WI38 (cell line): ENCODE measurements around the gene GOLPH3.

Experiments used
- H3K4me3 ChIP-seq: 2 replicates; pipeline ENCODE4 v1.5.1; 2011; ENCODE audit warnings: low read depth, mild to moderate bottlenecking, control low read depth, low read length
- TF ChIP-seq, protein P1 (sequence below): IDR thresholded peaks from 2 replicates; pipeline ENCODE4 v1.5.1; 2012; ENCODE audit warnings: low read depth, mild to moderate bottlenecking, control low read depth, low read length

The GOLPH3 gene

GRCh38 chr5:32168460-32169033, 5.6 kb downstream of the GOLPH3 start:
- no peak overlapping the region for H3K4me3 ChIP-seq
- TF ChIP-seq, protein P1, sequence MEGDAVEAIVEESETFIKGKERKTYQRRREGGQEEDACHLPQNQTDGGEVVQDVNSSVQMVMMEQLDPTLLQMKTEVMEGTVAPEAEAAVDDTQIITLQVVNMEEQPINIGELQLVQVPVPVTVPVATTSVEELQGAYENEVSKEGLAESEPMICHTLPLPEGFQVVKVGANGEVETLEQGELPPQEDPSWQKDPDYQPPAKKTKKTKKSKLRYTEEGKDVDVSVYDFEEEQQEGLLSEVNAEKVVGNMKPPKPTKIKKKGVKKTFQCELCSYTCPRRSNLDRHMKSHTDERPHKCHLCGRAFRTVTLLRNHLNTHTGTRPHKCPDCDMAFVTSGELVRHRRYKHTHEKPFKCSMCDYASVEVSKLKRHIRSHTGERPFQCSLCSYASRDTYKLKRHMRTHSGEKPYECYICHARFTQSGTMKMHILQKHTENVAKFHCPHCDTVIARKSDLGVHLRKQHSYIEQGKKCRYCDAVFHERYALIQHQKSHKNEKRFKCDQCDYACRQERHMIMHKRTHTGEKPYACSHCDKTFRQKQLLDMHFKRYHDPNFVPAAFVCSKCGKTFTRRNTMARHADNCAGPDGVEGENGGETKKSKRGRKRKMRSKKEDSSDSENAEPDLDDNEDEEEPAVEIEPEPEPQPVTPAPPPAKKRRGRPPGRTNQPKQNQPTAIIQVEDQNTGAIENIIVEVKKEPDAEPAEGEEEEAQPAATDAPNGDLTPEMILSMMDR = no peak

- TF ChIP-seq, protein P1 = no peak
Measured at GRCh38 chr5:32165597-32165996, 8.5 kb downstream of the GOLPH3 start.

DNA sequence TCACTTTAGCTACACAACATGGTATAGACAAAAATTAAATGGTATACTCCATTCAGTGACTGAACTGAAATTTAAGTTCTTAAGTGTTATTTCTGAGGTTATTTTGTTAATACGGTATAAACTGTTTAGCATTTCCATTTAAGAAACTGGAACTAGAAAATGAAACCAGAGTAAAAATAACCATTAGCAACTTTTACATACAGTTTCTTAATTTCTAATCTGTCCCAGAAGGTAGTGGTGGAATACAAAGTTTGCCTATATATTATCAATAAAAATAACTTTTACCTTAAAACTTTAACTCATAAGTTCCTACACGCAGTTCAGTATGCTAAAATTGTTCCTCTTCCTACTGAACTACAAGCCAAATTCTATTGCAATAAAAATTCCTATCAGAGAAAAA, 10.3 kb downstream of the GOLPH3 start:
- H3K4me3 ChIP-seq = no peak overlapping the region
- TF ChIP-seq, protein P1 = no peak

More at GRCh38 chr5:32165597-32165996, 8.5 kb downstream of the GOLPH3 start:
- no peak overlapping the region for H3K4me3 ChIP-seq

DNA sequence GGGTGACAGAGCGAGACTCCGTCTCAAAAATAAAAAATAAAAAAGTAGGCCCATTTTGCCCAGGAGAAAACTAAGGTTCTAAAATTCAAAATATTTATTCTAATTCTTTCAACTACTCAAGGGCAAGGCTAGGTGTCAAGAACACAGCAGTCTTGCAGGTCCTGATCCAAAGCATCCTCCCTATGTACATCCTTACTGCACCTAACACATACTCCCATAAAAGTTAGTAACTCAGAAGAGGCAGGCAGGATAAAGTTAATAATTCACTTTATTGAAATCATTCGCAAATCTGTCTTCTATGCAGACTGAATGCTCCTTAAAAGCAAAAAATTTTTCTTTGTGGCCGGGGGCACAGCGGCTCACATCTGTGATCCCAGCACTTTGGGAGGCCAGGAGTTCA, 11.1 kb downstream of the GOLPH3 start:
- H3K4me3 ChIP-seq = no peak overlapping the region
- TF ChIP-seq, protein P1 = no peak

- H3K4me3 ChIP-seq = no peak overlapping the region
Measured at GRCh38 chr5:32160228-32160627, 13.9 kb downstream of the GOLPH3 start.

DNA sequence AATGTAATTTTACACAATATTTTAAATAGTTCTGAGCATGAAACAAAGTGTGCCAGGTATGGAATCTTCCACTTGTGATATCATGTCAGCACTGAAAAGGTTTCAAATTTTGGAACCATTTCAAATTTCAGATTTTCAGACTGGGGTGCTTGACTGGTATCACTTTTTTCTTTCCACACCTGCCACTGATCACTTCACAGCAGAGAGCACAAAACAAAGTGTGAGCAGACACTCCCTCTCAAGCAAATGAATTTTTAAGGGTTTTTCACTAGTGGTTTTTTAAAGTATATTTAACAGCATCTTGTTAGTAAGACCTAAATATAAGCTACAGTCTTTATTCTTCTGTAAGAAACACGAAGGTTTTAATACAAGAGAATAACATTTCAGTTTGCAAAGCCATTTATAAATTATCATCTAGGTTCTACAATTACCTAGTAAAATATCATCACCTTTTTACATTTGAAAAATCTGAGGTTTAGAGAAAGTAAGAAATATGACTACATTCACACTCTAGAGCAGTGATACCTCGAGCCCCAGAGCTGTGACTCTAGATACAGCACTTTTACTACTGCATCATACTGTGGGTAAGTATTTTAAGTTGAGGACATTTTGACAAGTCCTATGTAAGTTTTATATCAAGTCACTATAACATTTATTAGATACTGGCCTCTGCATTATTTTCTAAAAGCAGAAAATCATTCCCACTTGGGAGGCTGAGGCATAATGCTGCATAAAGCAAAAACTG, 14.6 kb downstream of the GOLPH3 start:
- TF ChIP-seq, protein P1 = no peak
- H3K4me3 ChIP-seq = no peak overlapping the region

More at GRCh38 chr5:32160228-32160627, 13.9 kb downstream of the GOLPH3 start:
- TF ChIP-seq, protein P1 = no peak

DNA sequence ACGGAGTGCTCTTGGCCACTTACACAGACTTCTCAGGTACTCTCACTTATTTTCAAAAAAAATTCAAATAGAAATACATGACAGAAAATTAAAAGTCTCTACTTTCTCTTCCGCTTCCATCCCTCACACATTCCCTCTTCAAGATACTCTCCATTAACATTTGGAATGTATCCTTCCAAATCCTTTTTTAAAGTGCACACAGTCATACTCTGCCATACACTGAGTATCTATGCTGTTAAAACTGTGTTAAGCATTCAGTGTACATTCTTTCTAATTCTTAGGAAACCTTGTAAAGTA, 15.5 kb downstream of the GOLPH3 start:
- no peak overlapping the region for H3K4me3 ChIP-seq
- TF ChIP-seq, protein P1 = no peak
